ENCODE results near the gene C6orf132.

The C6orf132 gene

DNA sequence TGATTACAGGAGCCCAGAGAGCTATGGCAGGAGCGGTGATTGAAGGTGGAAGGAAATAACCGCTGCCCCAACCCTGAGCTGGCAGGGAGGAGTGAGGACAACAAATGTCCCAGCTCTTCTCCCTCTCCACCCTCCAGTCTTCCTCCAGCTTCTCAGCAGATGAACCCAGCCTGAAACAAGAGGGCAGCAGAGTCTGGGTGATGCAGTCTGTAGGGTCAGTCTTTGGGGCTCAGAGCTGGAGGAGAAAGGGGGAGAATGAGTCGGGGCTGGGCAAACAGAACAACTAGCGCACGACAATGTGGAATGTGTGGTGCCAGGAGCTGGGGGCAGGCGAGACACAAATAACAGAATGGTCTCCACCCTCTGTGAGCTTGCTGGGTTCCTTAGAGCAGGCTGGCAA, 26.2 kb upstream of the C6orf132 start:
- no peak overlapping the region for H3K27ac ChIP-seq (ENCODE audit: low read depth, low read length)
- H4K20me1 ChIP-seq (ENCODE audit: control insufficient read depth, insufficient read depth, low read depth, low read length), result no peaks in the 10 kb centered on the region
- no peak overlapping the region for H3K4me3 ChIP-seq (ENCODE audit: low read length)
- H3K79me2 ChIP-seq (ENCODE audit: control insufficient read depth, low read length), result no peaks in the 10 kb centered on the region
- no peaks in the 10 kb centered on the region for H3K9me2 ChIP-seq (replicated peaks; ENCODE audit: control insufficient read depth, low read length)
- no peak for TF ChIP-seq EZH2phosphoT487 (IDR thresholded peaks at IDR 0.05; ENCODE audit: borderline replicate concordance, low read length)
- TF ChIP-seq, protein P1, sequence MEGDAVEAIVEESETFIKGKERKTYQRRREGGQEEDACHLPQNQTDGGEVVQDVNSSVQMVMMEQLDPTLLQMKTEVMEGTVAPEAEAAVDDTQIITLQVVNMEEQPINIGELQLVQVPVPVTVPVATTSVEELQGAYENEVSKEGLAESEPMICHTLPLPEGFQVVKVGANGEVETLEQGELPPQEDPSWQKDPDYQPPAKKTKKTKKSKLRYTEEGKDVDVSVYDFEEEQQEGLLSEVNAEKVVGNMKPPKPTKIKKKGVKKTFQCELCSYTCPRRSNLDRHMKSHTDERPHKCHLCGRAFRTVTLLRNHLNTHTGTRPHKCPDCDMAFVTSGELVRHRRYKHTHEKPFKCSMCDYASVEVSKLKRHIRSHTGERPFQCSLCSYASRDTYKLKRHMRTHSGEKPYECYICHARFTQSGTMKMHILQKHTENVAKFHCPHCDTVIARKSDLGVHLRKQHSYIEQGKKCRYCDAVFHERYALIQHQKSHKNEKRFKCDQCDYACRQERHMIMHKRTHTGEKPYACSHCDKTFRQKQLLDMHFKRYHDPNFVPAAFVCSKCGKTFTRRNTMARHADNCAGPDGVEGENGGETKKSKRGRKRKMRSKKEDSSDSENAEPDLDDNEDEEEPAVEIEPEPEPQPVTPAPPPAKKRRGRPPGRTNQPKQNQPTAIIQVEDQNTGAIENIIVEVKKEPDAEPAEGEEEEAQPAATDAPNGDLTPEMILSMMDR (IDR thresholded peaks at IDR 0.05; ENCODE audit: low read depth, low read length, poor library complexity, severe bottlenecking), result no peak
- H3K4me1 ChIP-seq (ENCODE audit: control insufficient read depth, low read length), result peaks cover 12% of the 10 kb centered on the region
- H3F3A ChIP-seq (ENCODE audit: control insufficient read depth, insufficient read depth), result no peaks in the 10 kb centered on the region
- H3K36me3 ChIP-seq (ENCODE audit: control insufficient read depth, low read length), result no peaks in the 10 kb centered on the region
- peaks cover 2% of the 10 kb centered on the region; the same call in 1 of the 2 replicates for H3K27me3 ChIP-seq (ENCODE audit: control insufficient read depth, low read length)
- no peak overlapping the region for H3K4me2 ChIP-seq (ENCODE audit: low read length)
- no peaks in the 10 kb centered on the region for H3K9me3 ChIP-seq (ENCODE audit: control insufficient read depth, insufficient read depth, low read length)

DNA sequence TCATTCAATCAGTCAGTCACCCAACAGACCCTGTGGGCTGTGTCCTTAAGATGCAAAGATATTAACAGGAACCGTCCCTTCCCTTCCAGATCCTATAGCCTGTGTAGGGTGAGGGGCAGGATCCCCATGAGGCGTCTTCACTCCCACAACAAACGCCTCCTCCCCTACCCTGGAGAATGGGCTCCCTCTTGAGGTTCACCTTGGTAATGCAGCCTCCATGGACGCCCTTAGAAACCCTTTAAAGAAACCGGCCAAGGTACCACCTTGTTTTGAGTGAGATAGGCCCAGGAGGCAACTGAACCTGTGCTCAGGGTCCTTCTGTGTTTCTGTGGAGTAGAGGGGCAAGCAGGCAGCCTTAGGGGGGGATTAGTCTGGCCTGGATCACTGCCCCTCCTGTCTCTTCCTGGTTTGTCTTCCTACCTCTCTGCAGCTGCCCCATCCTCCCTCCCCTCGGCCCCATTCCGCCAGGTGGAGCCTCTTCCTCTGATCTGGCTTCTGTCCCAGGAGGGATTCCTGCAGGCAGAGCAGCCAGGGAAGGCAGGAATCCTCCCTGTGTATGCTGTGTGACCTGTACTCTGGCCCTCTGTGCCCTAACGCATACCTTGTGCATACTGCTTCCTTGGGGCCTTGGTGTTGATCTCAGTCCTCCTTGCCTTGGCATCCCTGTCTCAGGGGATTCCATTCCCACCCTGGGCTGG, 24.2 kb upstream of the C6orf132 start:
- no peaks in the 10 kb centered on the region for H3K36me3 ChIP-seq (ENCODE audit: control insufficient read depth, low read length)
- TF ChIP-seq, protein P1 (IDR thresholded peaks at IDR 0.05; ENCODE audit: low read depth, low read length, poor library complexity, severe bottlenecking), result peak; percentile 91
- TF ChIP-seq EZH2phosphoT487 (IDR thresholded peaks at IDR 0.05; ENCODE audit: borderline replicate concordance, low read length), result no peak
- H3K4me2 ChIP-seq (ENCODE audit: low read length), result 0 out of 2 replicates have a peak overlapping the region, but pooled peaks have one; percentile 22
- H3K79me2 ChIP-seq (ENCODE audit: control insufficient read depth, low read length), result no peaks in the 10 kb centered on the region
- H3K27ac ChIP-seq (ENCODE audit: low read depth, low read length), result no peak overlapping the region
- H3K4me1 ChIP-seq (ENCODE audit: control insufficient read depth, low read length), result peaks cover 18% of the 10 kb centered on the region
- no peaks in the 10 kb centered on the region for H3F3A ChIP-seq (ENCODE audit: control insufficient read depth, insufficient read depth)
- H3K9me2 ChIP-seq (replicated peaks; ENCODE audit: control insufficient read depth, low read length), result no peaks in the 10 kb centered on the region
- no peaks in the 10 kb centered on the region for H4K20me1 ChIP-seq (ENCODE audit: control insufficient read depth, insufficient read depth, low read depth, low read length)
- no peaks in the 10 kb centered on the region for H3K9me3 ChIP-seq (ENCODE audit: control insufficient read depth, insufficient read depth, low read length)
- peaks cover 9% of the 10 kb centered on the region for H3K27me3 ChIP-seq (ENCODE audit: control insufficient read depth, low read length)
- no peak overlapping the region for H3K4me3 ChIP-seq (ENCODE audit: low read length)

DNA sequence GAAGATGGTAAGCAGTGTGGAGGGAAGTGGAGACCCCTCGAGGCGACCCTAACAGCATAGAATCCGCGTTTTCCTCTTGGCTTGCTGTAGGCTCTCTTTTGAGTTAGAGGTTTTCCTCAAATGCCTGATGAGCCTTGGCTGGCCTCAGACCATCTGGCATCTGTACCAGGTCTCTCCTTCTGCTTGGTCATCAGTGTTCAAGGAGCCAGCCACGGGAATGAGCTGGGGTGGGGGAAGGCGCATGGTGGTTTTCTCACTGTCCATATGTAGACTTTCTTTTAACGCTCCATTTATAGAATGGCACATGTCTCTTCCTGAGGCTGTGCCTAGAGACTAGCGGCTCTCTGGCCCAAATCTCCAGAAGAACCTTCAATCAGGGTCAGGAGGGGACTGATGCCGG, 22.6 kb upstream of the C6orf132 start:
- Histone ChIP-seq H3F3A (ENCODE audit: control insufficient read depth, insufficient read depth) (no peaks in the 10 kb centered on the region), H3K27ac (ENCODE audit: low read depth, low read length) (no peak overlapping the region), H4K20me1 (ENCODE audit: control insufficient read depth, insufficient read depth, low read depth, low read length) (no peaks in the 10 kb centered on the region), H3K36me3 (ENCODE audit: control insufficient read depth, low read length) (no peaks in the 10 kb centered on the region), H3K9me3 (ENCODE audit: control insufficient read depth, insufficient read depth, low read length) (no peaks in the 10 kb centered on the region), H3K9me2 (replicated peaks; ENCODE audit: control insufficient read depth, low read length) (no peaks in the 10 kb centered on the region), H3K27me3 (ENCODE audit: control insufficient read depth, low read length) (peaks cover 14% of the 10 kb centered on the region), H3K4me2 (ENCODE audit: low read length) (no peak overlapping the region), H3K4me1 (ENCODE audit: control insufficient read depth, low read length) (peaks cover 18% of the 10 kb centered on the region), H3K79me2 (ENCODE audit: control insufficient read depth, low read length) (no peaks in the 10 kb centered on the region), H3K4me3 (ENCODE audit: low read length) (no peak overlapping the region)
- TF ChIP-seq EZH2phosphoT487 (IDR thresholded peaks at IDR 0.05; ENCODE audit: borderline replicate concordance, low read length), result no peak
- TF ChIP-seq, protein P1 (IDR thresholded peaks at IDR 0.05; ENCODE audit: low read depth, low read length, poor library complexity, severe bottlenecking), result no peak

All from DOHH2 (cell line).